GM21390 (cell line): Measurements from ENCODE around the gene TPK1.

Experiments
- ATAC-seq: cut with Tn5 transposase; IDR thresholded peaks from one replicate; pipeline ENCODE4 v1.9.1; 2021; ENCODE audit not compliant: unreplicated experiment

The TPK1 gene

DNA sequence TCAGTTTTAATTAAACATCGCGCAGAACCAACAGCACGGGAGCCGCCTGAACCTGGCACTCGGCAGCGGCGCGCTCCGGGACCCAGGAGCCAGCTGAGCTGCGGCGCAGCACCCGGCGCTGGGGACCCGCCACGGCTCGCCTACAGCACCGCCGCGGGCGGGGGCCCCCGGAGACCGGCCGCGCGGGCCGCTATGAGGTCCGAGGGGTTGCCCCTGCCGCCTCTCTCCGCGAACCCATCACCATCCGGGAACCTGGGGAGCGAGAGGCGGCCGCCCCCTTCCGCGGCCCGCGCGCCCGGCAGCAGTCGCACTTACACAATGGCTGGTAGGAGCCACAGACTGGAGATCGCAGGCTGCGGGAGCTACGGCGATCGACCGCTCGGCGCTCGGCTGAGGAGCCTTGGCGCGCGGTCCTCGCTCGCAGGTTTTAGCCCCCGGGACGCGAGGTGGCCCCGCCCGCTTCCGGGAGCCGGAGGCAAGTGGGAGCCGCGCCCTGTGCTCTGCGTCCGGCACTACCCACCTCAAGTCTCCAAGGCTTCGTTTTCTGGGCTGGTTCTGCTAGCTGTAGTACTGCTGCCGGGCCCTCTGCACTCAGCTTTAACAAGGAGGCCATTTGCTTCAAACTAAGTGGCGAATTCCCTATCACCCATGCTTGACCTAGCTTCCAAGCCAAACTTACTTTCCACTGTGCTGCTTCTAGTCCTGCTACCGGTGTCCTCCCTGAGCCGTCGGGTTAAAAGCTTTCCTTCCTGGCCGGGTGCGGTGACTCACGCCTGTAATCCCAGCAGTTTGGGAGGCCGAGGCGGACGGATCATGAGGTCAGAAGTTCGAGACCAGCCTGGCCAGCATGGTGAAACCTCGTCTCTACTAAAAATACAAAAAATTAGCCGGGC is at the start of gene TPK1:
Gene TPK1 (minus strand): TSS at position 402 of the 893 bp plus-strand sequence. CDS start 451 bp downstream, outside the sequence.
- peak; percentile 80 for ATAC-seq

DNA sequence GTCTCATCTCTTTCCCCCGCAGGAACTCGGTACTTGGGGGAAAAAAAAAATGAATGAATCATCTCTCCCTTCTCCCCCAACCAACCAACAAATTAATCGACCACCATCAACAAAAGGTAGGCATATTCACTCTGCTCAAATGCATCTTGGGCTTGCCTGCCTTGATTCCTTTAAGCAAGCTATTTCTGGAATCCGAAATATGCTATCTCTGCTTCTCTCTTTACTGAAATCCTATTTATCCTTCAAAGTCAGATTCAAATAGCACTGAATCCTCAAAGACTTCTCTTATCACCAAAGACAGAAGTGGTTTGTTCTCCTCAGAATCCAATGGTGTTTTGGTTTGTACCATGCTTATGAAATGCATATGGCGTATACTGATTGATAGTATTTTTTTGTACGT is 49.6 kb upstream of the TPK1 start:
- ATAC-seq = no peak

DNA sequence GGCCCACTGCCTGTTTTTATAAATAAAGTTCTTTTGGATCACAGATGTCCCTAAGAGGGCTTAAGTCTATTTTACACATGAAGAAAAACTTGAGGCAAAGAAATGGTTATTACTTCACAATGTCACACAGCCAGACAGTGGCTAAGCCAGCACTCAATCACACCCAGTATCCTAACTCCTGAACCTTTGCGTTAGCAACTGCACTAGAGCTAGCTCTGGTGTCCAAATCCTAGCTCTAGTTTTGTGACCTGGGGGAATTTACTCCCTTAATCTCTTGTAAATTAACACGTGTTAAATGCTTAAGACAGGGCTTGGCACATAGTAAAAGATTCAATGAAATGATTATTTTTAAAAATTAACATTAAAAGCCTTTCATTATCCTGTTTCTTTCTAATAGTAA is 49.0 kb upstream of the TPK1 start:
- ATAC-seq = no peak

DNA sequence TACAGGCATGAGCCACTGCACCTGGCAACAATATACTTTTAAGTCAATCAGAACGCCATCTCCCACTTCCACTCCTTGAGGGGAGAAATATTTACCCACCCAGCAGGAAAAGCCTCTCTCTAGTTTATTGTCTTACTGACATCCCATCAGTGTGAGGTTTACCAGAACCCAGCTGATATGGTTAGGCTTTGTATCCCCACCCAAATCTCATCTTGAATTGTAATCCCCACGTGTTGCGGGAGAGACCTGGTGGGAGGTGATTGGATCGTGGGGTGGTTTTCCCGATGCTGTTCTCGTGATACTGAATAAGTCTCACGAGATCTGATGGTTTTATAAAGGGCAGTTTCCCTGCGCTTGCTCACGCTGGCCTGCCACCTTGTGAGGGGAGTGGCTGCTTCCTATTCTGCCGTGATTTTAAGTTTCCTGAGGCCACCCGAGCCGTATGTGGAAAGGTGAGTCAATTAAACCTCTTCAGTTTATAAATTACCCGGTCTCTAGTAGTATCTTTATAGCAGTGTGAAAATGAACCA is 37.5 kb upstream of the TPK1 start:
- no peak for ATAC-seq

DNA sequence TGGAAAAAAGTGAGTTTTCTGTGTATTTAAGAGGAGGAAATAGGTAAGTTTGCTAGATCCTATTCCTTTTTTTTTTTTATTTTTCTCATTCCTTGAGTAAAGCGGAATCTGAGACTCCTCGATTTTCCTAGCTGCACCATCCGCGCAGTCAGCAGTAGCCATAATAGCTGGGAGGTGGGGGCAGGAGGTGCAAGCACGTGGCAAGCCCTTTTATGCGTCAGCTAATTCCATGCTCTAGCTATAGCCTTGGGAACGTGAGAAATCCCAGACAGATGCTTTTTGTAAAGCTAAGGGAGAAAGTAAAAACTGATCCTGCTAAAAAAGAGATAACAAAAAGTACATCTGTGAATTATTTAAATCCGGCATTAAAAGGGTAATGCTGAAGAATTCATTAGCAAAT is 33.2 kb upstream of the TPK1 start:
- no peak for ATAC-seq

DNA sequence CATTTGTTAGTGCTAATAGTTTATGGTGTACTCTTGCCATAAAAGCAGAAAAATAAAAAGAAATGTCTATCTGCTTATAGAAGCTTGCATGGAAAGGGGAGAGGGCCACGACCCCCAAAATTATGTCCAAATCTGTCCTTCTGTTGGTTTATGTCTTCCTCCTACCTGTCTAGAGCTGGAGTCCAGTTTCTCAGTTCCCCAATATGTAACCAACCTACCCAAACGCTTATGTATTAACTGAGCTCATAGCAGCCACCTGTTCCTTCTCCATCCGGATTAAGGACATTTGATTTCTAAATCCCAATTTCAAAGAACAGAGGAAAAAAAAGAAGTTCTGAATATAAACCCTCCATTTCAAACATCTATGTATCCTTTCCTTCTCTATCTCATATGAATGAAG is 30.3 kb upstream of the TPK1 start:
- ATAC-seq = no peak

DNA sequence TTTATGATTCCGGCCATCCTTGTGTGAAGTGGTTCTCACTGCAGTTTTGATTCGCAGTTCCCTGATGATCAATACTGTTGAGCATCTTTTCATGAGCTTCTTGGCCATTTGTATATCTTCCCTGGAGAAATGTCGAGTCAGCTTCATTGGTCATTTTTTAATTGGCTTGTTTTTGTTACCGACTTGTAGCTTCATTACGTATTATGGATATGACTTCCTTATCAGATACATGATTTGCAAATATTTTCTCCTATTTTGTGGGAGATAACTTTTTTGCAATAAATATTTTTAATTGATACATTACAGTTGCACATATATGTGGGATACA is 27.4 kb upstream of the TPK1 start:
- ATAC-seq = no peak

DNA sequence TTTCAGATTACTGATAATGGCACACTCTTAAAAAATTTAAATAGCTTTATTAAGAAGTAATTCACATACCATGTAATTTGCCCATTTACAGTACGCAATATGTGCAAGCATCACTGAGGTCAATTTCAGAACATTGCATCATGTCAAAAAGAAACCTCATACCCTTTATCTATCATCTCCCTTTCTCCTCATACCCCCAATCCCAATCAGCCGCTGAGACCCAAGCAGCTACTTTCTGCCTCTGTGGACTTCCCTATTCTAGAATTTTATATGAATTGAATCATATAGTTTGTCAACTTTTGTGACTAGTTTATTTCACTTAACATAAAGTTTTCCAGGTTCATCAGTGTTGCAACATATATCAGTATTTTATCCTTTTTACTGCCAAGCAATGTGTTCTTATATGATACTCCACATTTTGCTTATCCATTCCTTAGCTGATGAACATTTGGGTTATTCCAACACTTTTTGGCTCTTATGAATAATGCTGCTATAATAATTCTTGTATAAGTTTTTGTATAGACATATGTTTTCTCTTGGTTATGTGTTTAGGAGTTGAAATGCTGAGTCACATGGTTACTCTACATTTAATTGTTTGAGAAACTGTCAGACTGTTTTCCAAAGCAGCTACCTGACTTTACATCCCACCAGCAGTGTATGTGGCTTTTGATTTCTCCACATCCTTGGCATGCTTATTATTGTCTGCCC is 26.9 kb upstream of the TPK1 start:
- ATAC-seq = no peak

DNA sequence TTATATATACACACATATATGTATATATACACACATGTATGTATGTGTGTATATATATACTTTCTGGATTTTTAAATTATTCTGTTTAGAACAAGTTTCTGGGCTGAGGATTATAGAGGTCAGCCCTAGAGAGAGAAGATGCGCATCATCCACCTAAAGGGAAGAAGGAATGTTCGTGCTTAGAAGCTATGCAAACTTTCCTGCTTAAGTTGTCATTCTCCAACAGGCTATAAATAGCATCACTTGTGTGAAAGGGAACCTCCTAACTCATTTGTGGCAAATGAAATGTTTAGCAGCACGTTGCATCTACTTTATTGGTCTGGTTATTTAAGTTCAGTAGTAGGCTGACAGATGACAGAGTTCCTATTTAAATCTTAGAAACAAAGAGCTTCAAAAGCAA is 23.9 kb upstream of the TPK1 start:
- ATAC-seq = no peak

DNA sequence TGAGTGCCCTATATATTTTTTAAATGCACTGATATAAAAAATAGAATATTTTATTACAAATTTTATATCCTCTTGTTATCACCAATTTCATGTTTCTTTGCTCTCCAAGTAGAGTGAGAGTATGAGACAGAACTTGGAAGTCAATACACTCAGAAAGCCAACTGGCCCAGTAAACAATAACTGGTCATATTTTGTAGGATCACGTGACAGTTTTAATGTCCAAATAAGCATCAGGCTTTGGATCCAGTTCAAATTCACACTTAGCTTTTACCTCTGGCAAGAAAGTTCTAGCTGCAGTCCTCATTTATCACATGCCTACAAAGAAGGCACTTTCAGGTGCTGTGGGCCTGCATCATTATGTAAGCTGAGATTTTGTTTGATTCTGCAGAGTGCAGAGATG is 21.6 kb upstream of the TPK1 start:
- ATAC-seq = no peak

DNA sequence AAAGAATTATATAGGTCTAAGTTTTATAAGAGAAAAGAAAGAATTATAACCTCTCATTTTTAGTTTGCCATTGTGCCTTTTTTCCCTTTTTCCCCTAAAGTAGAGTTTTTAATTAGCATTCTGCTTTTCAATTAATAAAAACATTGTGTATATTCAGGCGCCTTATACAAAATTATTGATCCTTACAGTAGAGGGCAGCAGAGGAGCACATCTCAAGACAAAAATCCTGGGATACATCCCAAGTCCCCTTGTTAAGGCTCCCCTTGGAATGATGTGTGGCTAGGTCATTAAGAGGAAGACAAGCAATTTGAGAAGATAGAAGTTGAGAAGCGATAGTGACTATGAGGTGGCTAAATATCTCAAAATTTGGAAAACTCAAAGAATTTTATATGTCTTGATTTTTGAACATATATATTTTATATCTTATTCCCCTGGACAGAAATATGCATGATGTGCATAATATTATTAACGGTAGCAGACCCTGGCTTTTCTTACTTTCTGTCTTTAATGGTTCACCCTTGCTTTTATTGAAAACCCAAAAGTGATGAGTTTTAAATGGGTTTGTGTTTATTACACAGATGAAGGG is 19.1 kb upstream of the TPK1 start:
- ATAC-seq = no peak

DNA sequence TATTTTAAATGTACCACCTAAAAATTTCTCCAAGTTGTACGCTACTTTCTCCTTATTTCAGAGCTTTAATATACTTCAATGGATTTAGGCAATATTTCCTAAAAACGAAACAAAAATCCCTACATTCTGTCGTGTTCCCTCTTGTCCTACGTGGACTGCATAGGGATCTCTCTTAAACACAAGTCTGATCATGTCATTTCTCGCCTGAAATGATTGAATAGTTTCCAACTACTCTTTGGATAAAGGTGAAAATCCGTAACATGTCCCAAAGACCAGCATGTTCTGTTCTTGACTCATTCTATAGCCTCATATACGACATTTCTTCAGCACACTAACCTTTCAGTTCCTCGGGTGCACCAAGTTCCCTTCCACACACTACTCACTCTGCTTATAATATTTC is 17.7 kb upstream of the TPK1 start:
- no peak for ATAC-seq

DNA sequence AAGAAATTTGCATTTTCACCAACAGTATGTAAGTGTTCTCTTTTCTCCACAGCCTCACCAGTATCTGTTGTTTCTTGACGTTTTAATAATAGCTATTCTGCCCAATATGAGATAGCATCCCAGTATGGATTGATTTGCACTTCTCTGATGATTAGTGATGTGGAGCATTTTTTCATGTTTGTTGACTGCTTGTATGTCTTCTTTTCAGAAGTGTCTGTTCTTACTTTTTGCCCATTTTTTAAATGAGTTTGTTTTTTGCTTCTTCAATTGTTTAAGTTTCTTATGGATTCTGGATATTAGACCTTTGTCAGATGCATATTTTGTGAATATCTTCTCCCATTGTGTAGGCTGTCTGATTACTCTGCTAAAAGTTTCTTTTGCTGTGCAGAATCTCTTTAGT is 12.2 kb upstream of the TPK1 start:
- ATAC-seq = no peak

DNA sequence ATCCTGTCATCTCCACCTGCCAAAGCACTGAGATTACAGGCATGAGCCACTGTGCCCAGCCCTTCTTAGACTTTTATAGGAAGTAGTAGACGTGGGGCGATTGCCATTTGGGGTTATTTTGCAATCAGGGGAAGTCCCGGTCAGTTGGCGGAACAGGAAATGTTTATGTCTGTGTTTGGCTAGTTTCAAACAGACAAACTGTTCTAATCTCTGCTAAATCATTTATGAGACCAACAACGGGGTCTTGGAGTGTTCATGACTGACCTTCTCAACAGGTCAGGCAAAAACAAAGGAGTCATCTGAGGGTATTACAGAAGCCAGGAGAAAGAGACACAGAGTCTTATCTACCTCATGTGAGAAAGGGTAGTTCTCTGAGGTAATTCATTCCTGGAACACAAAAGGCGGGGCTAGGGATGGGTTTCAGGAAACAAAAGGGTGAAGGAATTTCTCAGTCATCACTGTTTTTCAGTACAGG is 6.6 kb upstream of the TPK1 start:
- ATAC-seq = peak; percentile 88

DNA sequence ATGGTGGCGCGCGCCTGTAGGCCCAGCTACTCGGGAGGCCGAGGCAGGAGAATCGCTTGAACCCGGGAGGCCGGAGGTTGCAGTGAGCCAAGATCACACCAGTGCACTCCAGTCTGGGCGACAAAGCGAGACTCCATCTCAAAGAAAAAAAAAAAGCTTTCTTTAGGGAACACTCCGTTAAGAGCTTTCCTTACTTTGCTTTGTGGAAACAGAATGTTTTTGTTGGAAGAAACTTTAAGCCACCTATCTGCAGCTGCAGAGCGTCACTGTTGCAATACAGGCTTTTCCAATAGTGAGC is 641 bp upstream of the TPK1 start:
- no peak for ATAC-seq

DNA sequence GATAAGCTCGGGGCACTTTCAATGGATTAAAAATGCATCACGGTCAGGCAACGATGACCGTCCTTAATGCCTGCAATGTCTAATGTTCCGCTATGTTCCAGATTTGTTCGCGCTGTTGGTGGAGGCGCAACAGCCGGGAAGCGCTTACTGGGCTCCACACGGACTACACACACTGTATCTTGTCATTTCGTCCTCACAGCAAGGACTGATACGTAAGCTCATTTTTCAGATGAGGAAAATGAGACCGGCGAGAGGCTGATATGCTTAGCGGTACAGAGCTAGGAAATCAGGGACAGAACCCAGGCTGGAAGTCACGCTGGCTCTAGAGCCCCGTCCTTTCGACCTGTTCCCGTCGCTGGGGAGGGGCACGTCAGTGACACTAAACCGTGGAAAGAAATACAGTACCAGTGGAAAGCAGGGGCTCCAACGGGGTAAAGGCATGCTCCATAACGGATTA is 670 bp downstream of the TPK1 start:
- ATAC-seq = peak; percentile 34

DNA sequence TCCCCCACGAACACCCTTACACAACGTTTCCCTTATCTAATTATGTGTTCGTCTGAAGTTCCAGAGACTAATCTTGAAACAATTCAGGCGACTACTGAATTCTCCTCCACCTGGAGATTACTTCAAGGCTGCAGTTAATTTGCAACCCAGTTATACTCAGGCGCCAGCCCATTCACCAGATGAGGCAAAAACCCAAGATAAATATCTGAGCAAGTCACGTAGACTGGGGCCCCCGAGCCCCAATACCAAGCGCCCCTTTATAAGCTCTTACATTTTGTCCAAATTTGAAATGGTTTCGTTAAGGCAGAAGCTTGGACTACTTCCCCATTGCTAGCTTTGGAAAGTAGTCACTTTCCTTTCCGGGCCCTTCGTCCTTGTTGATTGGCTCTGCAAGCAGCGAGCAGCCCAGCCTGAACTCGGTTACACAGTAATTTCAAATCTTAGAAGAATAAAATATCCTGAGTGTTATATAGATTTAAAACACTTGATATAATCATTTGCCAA is 1.2 kb downstream of the TPK1 start:
- peak; percentile 43 for ATAC-seq

DNA sequence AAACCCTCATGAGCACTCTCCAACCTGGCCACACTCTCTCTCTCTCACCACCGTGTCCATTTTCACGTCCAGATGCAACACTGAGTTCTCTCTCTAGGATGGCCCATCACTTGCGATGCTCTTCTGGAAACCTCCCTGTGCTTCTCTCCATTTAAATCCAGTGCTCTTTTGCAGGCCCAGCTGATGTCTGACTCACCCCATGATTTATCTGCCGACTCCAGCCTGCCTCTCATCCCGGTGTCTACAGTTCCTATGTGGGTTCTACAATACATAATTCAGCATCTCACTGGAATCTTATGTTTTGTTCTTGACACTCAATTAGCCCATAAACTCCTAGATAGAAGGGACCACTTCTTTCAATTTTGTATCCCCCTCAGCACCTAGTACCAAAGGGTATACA is 5.0 kb downstream of the TPK1 start:
- no peak for ATAC-seq

DNA sequence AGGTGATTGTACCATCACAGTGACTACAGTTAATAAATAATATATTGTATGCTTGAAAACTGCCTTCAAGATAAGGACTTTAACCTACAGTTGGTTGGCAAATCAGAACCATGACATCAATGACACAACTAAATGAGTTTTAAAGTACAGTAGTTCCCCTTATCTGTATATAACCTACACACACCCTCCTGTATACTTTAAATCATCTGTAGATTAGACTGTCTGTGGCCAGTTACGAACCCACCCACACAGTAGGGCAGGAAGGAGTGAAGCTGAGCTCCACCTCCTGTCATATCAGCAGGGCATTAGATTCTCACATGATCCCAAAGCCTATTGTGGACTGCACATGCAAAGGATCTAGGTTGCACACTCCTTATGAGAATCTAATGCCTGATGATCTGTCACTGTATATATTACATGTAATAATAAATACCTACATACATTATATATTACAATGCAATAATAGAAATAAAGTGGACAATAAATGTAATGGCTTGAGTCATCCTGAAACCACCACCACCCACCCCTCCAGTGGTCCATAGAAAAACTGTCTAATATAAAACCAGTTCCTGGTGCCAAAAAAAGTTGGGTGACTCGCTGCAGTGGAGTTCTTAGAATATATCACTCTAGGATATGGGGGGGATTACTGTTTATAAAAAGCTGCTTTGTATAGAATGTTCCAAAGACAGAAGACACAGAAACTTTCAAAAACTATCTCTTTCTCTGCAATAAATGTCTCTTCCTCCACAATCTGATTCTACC is 5.6 kb downstream of the TPK1 start:
- no peak for ATAC-seq

DNA sequence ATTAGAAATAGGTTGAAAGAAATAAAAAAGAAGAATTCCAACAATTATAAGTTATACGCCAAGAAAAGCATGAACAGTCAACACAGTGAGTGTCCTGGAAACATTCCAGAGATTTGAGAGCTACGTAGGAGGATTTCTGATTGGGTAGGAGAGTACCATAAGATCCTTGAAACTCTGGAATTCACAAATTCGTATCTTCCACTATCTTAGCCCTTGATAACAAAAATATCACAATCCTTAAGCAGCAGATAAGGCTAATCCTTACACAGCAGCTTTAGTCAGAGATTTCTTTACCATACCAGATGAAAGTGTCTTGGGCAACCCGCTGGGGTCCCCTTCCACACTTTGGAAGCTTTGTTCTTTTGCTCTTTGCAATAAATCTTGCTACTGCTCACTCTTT is 8.2 kb downstream of the TPK1 start:
- no peak for ATAC-seq

DNA sequence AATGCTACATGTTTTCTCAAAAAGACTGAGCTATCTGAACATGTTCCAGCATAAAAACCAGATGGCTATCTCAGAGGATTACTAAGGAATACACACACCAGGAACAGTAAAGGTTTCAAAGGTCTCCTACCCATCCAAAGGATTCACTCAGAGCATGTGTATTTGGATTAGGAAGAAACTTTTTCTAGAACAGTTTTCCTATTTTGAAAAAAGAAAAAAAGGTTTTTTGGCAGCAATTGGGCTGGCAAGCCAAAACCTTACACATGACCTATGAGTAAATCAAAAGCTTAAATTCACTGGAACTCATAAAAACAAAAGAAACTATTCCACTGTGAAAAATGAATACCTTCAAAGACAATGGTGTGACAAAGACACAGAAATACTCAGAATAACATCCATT is 9.6 kb downstream of the TPK1 start:
- ATAC-seq = no peak
